ENCODE measurements around the gene MLST8. TPM values are rescaled to one million over a fixed set of nuclear protein-coding genes. Genes with fewer than 3 reads are reported as not detected.

The MLST8 gene, protein sequence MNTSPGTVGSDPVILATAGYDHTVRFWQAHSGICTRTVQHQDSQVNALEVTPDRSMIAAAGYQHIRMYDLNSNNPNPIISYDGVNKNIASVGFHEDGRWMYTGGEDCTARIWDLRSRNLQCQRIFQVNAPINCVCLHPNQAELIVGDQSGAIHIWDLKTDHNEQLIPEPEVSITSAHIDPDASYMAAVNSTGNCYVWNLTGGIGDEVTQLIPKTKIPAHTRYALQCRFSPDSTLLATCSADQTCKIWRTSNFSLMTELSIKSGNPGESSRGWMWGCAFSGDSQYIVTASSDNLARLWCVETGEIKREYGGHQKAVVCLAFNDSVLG
- total RNA-seq = 42.9 and 54.2 TPM in 2 replicates

GRCh38 chr16:2205104-2205966 lies at the start of gene MLST8:
Gene MLST8 (plus strand): TSS chr16:2205454. CDS start chr16:2206086, 632 bp downstream.

DNA sequence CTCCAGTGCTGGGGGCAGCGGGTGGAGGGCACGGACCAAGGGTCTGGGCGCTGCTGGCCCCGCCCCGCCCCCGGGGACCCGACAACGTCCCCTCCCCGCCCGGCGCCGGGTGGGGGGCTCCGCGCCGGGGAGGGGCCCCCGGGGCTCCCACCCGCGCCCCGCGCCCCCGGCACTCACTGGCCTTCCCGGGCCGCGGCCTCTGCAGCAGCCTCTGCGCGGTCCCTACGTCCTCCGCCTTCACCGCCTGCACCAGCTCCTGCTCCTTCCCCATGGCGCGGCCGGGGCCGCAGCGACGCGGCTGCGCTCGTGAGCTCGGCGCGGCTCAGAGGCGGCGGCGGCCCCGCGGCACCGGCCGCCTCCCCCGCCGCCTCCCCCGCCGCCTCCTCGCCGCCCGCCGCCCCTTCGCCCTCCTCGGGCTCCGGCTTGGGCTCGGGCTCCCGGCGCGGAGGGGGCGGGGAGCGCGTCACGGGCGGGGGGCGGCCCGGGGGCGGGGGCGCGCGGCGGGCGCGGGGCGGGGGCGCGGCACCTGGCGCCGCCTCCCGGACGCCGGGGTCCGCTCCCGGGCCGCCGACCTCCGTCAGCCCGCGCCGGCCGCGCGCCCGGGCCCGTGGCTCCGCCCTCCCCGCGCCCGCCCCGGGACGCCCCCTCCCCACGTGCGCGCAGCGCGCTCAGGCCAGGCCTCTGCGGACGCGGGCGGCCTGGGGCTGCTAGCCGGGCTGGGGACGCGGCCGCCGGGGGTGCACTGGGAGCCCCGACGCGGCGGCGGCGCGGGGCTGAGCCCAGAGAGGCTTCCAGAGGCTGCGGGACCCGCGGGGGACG lies 8.9 kb upstream of the MLST8 start, which contains the start of gene CASKIN1:
Gene CASKIN1 (minus strand): TSS at position 444 of the 819 bp plus-strand sequence. CDS start 173 bp downstream, at position 271.

DNA sequence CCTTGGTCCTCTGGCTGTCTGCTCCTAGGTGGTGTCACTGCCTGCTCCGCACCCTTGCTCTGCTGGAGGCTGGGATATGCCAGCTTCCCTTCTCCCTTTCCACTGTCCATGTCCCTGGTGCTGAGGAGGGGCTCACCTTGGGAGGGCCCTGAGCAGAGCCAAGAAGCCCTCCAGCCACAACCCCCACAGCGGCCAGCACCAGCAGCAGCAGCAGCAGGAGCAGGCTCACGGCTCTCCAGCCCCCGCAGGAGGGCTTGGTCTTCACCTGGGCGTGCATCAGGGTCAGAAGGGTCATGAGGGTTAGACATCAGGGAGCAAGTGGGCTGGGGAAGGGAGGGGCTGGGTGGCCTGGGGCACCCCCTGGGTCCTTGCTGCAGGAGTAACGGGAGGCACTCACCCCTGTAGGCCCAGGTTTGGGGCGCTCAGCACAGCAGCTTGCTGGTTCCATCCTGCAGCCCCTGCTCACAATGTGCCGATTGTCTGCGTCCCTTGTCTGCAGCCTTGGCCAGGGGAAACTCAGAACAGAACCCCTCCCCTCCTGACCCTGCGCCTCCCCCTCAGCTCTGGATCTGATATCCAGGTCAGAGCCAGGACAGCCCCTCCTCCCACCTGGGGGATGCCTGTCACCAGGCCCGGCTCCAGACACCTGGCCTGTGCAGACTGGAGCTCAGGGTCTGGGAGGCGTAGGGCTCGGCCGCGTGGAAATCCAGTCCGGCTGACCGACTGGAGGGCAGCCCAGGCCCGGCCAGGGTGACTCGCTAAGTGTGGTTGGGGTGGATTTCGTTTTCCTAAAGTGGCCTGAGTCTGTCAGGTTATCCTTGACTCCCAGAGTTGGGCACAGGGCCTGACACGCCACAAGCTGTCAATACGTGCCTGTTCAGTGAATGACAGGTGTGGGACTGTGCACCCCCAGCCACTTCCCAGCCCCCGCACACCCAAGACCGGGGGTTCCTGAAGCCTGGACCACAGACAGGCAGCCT lies 5.4 kb downstream of the MLST8 start, which contains the start of gene BRICD5:
Gene BRICD5 (minus strand): TSS at position 478 of the 980 bp plus-strand sequence. CDS start 30 bp downstream, at position 448.

GRCh38 chr16:2214719-2214968 lies 9.4 kb downstream of the MLST8 start, which contains the start of gene PGP:
Gene PGP (minus strand): TSS chr16:2214840. CDS start chr16:2214777, 63 bp downstream.

GRCh38 chr16:2223221-2223941 lies 18.1 kb downstream of the MLST8 start, which contains the start of gene E4F1:
Gene E4F1 (plus strand): TSS chr16:2223591. CDS start chr16:2223614, 23 bp downstream.

GRCh38 chr16:2236337-2237101 lies 31.3 kb downstream of the MLST8 start, which contains the start of gene DNASE1L2:
Gene DNASE1L2 (plus strand): TSS chr16:2236444. CDS start chr16:2236817, 373 bp downstream.

GRCh38 chr16:2251296-2252111 lies 46.2 kb downstream of the MLST8 start, which contains the start of gene ECI1:
Gene ECI1 (minus strand): TSS chr16:2251587. CDS start chr16:2251566, 21 bp downstream.

Other genes with a start within 250 kb of the MLST8 start
- gene NDUFB10, start 245.9 kb upstream of the MLST8 start, total RNA-seq = 270 and 328 TPM in 2 replicates
- 3,471 and 3,533 TPM in 2 replicates for gene RPS2, start 240.6 kb upstream of the MLST8 start, total RNA-seq
- not detected in 2 replicates for gene RNF151, start 238.6 kb upstream of the MLST8 start, total RNA-seq
- gene TBL3, start 233.4 kb upstream of the MLST8 start, total RNA-seq = 59.4 and 66.3 TPM in 2 replicates
- not detected in 2 replicates for gene NOXO1, start 224.0 kb upstream of the MLST8 start, total RNA-seq
- gene GFER, start 221.3 kb upstream of the MLST8 start, total RNA-seq = 40.2 and 41.8 TPM in 2 replicates
- 1.1 and 4.6 TPM in 2 replicates for gene SYNGR3, start 215.5 kb upstream of the MLST8 start, total RNA-seq
- gene ZNF598, start 195.6 kb upstream of the MLST8 start, total RNA-seq = 41.8 and 43.2 TPM in 2 replicates
- gene NPW, start 185.7 kb upstream of the MLST8 start, total RNA-seq = 1.4 and 4.3 TPM in 2 replicates
- 62.9 and 94.0 TPM in 2 replicates for gene NHERF2, start 178.6 kb upstream of the MLST8 start, total RNA-seq
- gene NTHL1, start 157.6 kb upstream of the MLST8 start, total RNA-seq = 27.6 and 51.3 TPM in 2 replicates
- gene TSC2, start 157.5 kb upstream of the MLST8 start, total RNA-seq = 30.8 and 63.1 TPM in 2 replicates
- 109 and 147 TPM in 2 replicates for gene PKD1, start 69.6 kb upstream of the MLST8 start, total RNA-seq
- gene RAB26, start 56.8 kb upstream of the MLST8 start, total RNA-seq = 1.4 and 2.3 TPM in 2 replicates
- gene TRAF7, start 49.7 kb upstream of the MLST8 start, total RNA-seq = 84.5 and 106 TPM in 2 replicates
- gene CASKIN1, start 8.8 kb upstream of the MLST8 start, total RNA-seq = 0.18 TPM in 1 of 2 replicates, not detected in the other
- gene BRICD5, start 5.4 kb downstream of the MLST8 start, total RNA-seq = under 0.01 and 2.3 TPM in 2 replicates
- gene PGP, start 9.4 kb downstream of the MLST8 start, total RNA-seq = 25.7 and 29.1 TPM in 2 replicates
- 24.5 and 26.2 TPM in 2 replicates for gene E4F1, start 18.1 kb downstream of the MLST8 start, total RNA-seq
- gene DNASE1L2, start 31.0 kb downstream of the MLST8 start, total RNA-seq = 0.18 and 5.5 TPM in 2 replicates
- gene ECI1, start 46.1 kb downstream of the MLST8 start, total RNA-seq = 51.6 and 62.3 TPM in 2 replicates
- 136 and 148 TPM in 2 replicates for gene RNPS1, start 62.7 kb downstream of the MLST8 start, total RNA-seq
- 0.18 TPM in 1 of 2 replicates, not detected in the other for gene ABCA3, start 135.3 kb downstream of the MLST8 start, total RNA-seq
- gene CCNF, start 224.0 kb downstream of the MLST8 start, total RNA-seq = 23.4 and 25.2 TPM in 2 replicates

Data from myometrial cell (primary cell).